H1 (cell line): ENCODE data around the gene RPL14. TPM values are rescaled to one million over a fixed set of nuclear protein-coding genes. Genes with fewer than 3 reads are reported as not detected.

Experiments
- CHD1 ChIP-seq: IDR thresholded peaks from 2 replicates; pipeline ENCODE4 v1.6.1; 2012; ENCODE audit warnings: low read depth, low read length, improper control_type of control experiment
- CREB1 ChIP-seq: IDR thresholded peaks from 2 replicates; pipeline ENCODE4 v1.6.1; 2012; ENCODE audit warnings: inconsistent platforms
- NRF1 ChIP-seq: IDR thresholded peaks from 2 replicates; pipeline ENCODE4 v1.6.1; 2011; ENCODE audit warnings: mild to moderate bottlenecking, low read depth, low read length, improper control_type of control experiment
- RNF2 ChIP-seq: fragments of 200-900, 300-1000 bp; sonication (generic); IDR thresholded peaks from 2 replicates; pipeline ENCODE4 v1.7.1; 2016; ENCODE audit warnings: borderline replicate concordance, low read depth, mild to moderate bottlenecking, antibody characterized with exemption, low read length; ENCODE audit not compliant: poor library complexity, severe bottlenecking; ENCODE audit errors: missing control alignments
- SIN3A ChIP-seq, 2 experiments: IDR thresholded peaks in 1 of 2; conservative IDR thresholded peaks in 1 of 2; 2 replicates each; pipeline ENCODE4 v1.6.1; 2011 to 2012; ENCODE audit warnings: low read length in 2 of 2, improper control_type of control experiment in 1 of 2, low read depth in 1 of 2, mild to moderate bottlenecking in 1 of 2
- TCF12 ChIP-seq: IDR thresholded peaks from 2 replicates; pipeline ENCODE4 v1.6.1; 2011; ENCODE audit warnings: low read depth, mild to moderate bottlenecking, low read length
- polyA plus RNA-seq, 7 experiments: library from polyadenylated mRNA; depleted of rRNA in 3 of 7; stranded (reverse) in 5 of 7; unstranded in 2 of 7; fragments of >200 nt in 5 of 7; fragments of 200-250 nt in 2 of 7; gene quantifications; 1 replicate in 5 of 7; 2 replicates in 1 of 7; 4 replicates in 1 of 7; pipeline versions ENCODE4 v1.2.1 to v1.2.3, GENCODE V29; 2011 to 2013; ENCODE audit warnings: missing spikeins in 2 of 7, mixed read lengths in 2 of 7
- total RNA-seq: library from RNA; stranded (reverse); fragmentation: NEBNext Ultra II Directional; extraction: Animal tissue kit (Norgen Biotek cat#: 25700); gene quantifications from 2 replicates; pipeline ENCODE4 v1.2.1, GENCODE V29; 2021

RPL14 gene
- total and polyA plus RNA-seq, 2 of the 8 experiments (the other 6 are each of a cell fraction or from before 2014, with no cell fraction given), result 1,192 to 2,341 TPM

DNA sequence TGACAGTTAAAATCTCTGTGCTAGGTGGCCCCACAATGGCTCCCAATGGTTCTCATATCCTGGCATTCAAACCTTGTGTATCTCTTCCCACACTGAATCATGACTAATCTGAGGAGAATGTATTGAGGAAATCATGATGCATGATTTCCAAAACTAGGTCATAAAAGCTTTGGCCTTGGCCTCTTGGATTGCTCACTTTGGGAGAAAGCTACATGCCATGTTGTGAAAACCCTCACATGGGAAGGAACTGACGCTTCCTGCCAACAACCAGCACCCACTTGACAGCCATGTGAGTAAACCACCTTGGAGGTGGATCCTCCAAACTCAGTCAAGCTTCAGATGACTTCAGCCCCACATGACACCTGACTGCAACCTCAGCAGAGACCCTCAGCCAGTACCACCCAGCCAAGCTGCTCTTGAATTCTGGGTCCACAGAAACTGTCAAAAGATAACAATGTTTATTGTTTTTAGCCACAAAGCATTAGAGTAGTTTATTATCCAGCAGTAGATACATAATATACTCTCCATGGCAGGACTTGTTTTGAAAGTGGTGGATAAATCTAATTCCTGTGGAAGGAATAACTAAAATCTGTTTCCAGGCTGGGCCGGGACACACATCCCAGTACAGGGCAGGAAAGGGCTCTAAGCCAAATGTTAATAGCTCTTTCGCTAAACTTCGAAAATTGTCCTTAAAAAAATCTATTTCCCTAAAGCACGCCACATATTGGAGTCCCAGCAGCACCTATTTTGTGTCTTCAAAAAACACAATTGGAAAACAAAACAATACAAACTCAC, 47.7 kb downstream of the RPL14 start (continued):
- TF ChIP-seq CHD1 (no peak), SIN3A (conservative IDR thresholded peaks at IDR 0.05 in 1 of 2, IDR thresholded peaks at IDR 0.05 in 1 of 2; ENCODE audit: low read depth in 1 of 2, low read length in 2 of 2) (no peak), RNF2 (no peak), TCF12 (no peak), CREB1 (no peak), NRF1 (no peak)
- TF ChIP-seq, all 59 proteins: peak for 0
